Amniotic epithelial cell (primary cell): ENCODE measurements around the gene MRGPRX4.
"Not testable (repeated sequence)": the region's sequence is repeated elsewhere in the genome, so short reads cannot be mapped to it uniquely, and the experiment has no call there.

Experiments used
- DNase-seq: peaks from one replicate; pipeline ENCODE4 v3.0.0-alpha.2; 2010; ENCODE audit warnings: low read depth

MRGPRX4 gene

GRCh38 chr11:18172666-18173065 lies at the start of gene MRGPRX4:
Gene MRGPRX4 (plus strand): TSS chr11:18172837. CDS start chr11:18173257, 420 bp downstream.
- no peak for DNase-seq

DNA sequence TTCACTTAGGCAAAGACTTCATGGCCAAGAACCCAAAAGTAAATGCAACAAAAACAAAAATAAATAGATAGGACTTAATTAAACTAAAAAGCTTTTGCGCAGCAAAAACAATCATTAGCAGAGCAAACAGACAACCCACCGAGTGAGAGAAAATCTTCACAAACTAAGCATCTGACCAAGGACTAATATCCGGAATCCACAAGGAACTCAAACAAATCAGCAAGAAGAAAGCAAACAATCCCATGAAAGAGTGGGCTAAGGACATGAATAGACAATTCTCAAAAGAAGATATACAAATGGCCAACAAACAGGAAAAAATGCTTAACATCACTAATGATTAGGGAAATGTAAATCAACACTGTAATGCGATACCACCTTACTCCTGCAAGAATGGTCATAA lies 41.5 kb upstream of the MRGPRX4 start:
- not testable (repeated sequence) for DNase-seq

DNA sequence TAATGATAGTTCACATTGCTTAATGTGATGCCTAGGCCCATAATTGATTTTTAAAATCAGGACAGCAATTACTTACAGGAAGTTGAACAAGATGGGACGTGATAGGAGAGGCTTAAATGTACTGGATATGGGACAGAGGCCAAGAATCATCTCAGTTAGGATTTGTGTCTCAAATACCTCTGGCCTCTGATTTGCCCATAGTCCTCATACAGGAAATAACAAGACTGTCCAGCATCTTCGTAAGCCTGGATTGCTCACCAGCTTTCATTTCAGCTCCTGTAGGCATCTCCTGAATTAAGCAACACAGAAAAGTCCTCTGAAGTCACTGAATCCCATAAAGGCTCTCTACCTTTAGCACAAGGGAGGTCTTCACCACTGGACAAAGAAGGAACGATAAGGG lies 40.3 kb upstream of the MRGPRX4 start, which contains the start of gene MRGPRX3:
Gene MRGPRX3, plus strand, starts transcription at position 231 of the 400 bp plus-strand sequence. CDS start 4,632 bp downstream, outside the sequence.
- peak; percentile 11 for DNase-seq

- DNase-seq: no peak
Measured at GRCh38 chr11:18135308-18135707, 37.3 kb upstream of the MRGPRX4 start.

DNA sequence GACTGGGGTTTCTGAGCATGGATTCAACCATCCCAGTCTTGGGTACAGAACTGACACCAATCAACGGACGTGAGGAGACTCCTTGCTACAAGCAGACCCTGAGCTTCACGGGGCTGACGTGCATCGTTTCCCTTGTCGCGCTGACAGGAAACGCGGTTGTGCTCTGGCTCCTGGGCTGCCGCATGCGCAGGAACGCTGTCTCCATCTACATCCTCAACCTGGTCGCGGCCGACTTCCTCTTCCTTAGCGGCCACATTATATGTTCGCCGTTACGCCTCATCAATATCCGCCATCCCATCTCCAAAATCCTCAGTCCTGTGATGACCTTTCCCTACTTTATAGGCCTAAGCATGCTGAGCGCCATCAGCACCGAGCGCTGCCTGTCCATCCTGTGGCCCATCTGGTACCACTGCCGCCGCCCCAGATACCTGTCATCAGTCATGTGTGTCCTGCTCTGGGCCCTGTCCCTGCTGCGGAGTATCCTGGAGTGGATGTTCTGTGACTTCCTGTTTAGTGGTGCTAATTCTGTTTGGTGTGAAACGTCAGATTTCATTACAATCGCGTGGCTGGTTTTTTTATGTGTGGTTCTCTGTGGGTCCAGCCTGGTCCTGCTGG lies 35.3 kb upstream of the MRGPRX4 start:
- no peak for DNase-seq

GRCh38 chr11:18140145-18140544 lies 32.5 kb upstream of the MRGPRX4 start:
- no peak for DNase-seq

GRCh38 chr11:18144243-18144642 lies 28.4 kb upstream of the MRGPRX4 start:
- DNase-seq: no peak

DNA sequence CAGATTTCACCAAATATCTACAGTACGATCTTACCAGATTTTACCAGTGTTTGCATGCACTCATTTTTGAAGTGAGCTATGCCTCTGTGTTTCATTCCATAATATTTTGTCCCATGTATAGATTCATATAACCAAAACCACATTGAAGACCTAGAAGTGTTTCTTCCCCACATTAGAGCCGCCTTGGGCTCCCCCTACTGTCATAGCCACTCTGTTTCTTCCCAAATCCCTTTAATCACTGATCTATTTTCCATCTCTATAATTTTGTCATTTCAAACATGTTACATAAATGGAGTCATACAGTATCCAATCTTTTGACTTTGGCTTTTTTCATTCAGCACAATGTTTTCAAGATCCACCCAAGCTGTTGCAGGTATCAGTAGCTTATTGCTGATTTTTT lies 27.6 kb upstream of the MRGPRX4 start:
- DNase-seq: no peak

DNA sequence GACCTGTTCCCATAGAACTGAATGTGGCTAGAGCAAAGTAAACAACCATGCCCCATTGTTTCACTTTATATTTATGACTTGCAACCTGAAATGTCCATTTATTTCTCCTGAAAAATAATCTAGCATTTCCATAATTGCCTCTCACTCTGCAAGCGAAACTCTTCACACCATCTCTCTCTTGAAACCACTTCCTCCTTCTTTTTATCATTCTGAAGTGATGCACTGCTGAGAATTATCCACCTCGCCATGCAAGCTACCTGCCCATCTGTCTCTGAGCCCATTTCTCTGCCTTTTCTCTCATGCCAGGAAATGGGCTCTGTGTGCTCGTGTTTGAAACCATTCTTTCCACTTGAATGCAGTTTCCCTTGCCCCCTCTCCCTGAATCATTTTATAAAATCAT lies 26.8 kb upstream of the MRGPRX4 start:
- no peak for DNase-seq

DNA sequence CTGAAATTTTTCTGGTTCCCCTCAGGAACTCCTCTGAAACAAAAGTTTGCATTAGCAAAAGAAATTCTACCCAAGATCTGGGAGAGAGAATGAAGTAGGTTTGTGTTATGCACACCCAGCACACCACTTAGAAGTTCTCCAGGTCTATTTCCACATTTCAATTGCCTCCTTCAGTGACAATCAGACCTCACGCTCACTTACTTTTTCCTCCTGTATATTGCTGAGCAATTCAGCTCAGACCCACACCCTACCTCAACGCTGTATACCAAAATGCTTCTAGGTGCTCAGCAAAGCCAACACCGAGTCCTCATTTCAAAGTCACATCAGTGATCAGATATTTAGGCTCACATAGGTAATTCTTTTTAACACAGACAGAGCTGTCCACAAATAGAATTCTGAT lies 21.1 kb upstream of the MRGPRX4 start:
- DNase-seq: no peak

DNA sequence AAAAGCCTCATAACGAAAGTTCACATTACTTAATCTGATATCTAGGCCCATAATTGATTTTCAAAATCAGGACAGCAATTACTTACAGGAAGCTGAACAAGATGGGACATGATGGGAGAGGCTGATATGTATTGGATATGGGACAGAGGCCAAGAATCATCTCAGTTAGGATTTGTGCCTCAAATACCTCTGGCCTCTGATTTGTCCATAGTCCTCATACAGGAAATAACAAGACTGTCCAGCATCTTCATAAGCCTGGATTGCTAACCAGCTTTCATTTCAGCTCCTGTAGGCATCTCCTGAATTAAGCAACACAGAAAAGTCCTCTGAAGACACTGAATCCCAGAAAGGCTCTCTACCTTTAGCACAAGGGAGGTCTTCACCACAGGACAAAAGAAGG lies 4.3 kb upstream of the MRGPRX4 start:
- no peak for DNase-seq

GRCh38 chr11:18171377-18172000 lies 1.1 kb upstream of the MRGPRX4 start:
- peak; percentile 16 for DNase-seq

- no peak for DNase-seq
Measured at GRCh38 chr11:18173225-18173866, 709 bp downstream of the MRGPRX4 start.

GRCh38 chr11:18188796-18189195 lies 16.2 kb downstream of the MRGPRX4 start:
- DNase-seq: no peak

DNA sequence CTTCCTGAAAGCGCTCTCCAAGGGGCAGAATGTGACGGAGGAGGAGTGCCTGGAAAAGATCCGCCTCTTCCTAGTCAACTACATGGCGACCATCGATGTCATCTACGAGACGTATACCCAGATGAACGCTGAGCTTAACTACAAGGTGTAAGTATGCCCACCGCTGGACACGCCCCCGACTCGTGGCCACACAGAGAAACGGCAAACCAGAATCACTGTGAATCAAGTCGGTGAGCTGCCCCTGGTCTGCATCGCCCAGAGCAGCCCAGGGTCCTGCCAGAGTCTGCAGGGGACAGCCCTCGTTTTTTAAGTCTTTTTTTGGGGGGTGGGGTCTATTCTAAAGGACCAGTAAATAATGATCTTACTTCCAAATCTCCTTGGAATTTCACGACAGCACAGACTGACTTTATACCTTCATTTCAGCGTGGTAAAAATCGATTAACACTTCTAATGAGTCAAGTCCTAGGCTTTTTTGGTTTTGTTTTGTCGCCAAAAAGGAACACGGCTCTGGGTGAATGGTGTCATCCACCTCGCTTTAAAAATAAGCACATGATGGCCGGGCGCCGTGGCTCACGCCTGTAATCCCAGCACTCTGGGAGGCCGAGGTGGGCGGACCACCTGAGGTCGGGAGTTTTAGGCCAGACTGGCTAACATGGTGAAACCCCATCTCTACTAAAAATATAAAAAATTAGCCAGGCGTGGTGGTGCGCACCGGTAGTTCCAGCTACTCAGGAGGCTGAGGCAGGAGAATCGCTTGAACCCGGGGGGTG lies 17.0 kb downstream of the MRGPRX4 start:
- DNase-seq: not testable (repeated sequence)

DNA sequence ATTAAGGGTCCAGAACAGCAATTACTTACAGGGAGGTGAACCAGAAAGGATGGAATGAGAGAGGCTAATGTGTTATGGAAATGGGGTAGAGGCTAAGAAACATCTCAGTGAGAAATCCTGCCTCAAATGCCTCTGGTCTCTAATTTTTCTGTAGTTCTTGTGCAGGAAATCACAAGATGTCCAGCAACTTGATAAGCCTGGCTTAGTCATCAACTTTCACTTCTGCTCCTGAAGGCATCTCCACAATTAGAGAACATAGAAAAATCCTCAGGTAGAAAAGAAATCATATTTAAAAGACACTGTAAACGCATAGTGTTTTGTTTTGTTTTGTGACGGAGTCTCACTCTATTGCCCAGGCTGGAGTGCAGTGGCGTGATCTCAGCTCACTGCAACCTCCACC lies 18.7 kb downstream of the MRGPRX4 start:
- DNase-seq: peak; percentile 19

GRCh38 chr11:18193010-18193409 lies 20.4 kb downstream of the MRGPRX4 start:
- DNase-seq: no peak

GRCh38 chr11:18196532-18196931 lies 23.9 kb downstream of the MRGPRX4 start:
- DNase-seq: no peak

- DNase-seq: not testable (repeated sequence)
Measured at GRCh38 chr11:18197738-18198137, 25.1 kb downstream of the MRGPRX4 start.

GRCh38 chr11:18203723-18204122 lies 31.1 kb downstream of the MRGPRX4 start:
- peak; percentile 17 for DNase-seq

DNA sequence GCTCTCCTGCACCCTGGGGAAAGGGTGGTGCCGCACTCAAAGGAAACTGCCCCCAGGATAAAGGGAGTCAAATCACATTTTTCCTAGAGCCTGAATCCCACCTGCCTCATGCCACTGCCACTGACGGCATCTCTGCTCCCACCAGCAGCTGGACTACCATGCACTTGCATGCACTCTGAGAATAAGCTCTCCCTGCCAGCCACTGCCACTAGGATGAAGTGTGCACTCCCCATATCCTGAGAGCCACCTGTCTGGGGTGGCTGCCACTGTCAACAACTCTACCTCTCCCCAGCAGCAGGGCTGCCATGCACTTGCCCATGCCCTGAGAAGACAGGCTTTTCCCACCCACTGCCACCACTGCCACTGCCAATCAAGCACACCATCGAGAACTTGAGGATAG lies 31.6 kb downstream of the MRGPRX4 start:
- no peak for DNase-seq

- DNase-seq: no peak
Measured at GRCh38 chr11:18204771-18205170, 32.1 kb downstream of the MRGPRX4 start.

GRCh38 chr11:18209058-18209457 lies 36.4 kb downstream of the MRGPRX4 start:
- DNase-seq: no peak
